DND-41 (cell line): ENCODE data around the gene PCDH7.

Experiments
- ATAC-seq: fragments of 200-7000 bp; cut with Tn5 transposase; 3 replicates; pipeline ENCODE4 v1.9.1; 2021; ENCODE audit warnings: low read depth; ENCODE audit not compliant: insufficient read depth
- DNase-seq: peaks from one replicate; pipeline ENCODE4 v3.0.0-alpha.2; 2020
- H2AFZ ChIP-seq: 2 replicates; pipeline ENCODE4 v1.6.0; 2012; ENCODE audit warnings: low read depth, low read length
- H3K27ac ChIP-seq: 2 replicates; pipeline ENCODE4 v1.5.1; 2012; ENCODE audit warnings: low read length, inconsistent platforms
- H3K27me3 ChIP-seq: fragments of 200-600 bp; sonication (generic); 2 replicates; pipeline ENCODE4 v1.6.0; 2012; ENCODE audit warnings: low read length, mild to moderate bottlenecking, inconsistent platforms; ENCODE audit not compliant: insufficient read depth, poor library complexity
- H3K36me3 ChIP-seq: 2 replicates; pipeline ENCODE4 v1.5.1; 2012; ENCODE audit warnings: low read length, inconsistent platforms; ENCODE audit not compliant: insufficient read depth
- H3K4me1 ChIP-seq: 2 replicates; pipeline ENCODE4 v1.5.1; 2012; ENCODE audit warnings: mild to moderate bottlenecking, low read length; ENCODE audit not compliant: insufficient read depth
- H3K4me2 ChIP-seq: 2 replicates; pipeline ENCODE4 v1.6.0; 2012; ENCODE audit warnings: mild to moderate bottlenecking, moderate library complexity, low read length, inconsistent platforms; ENCODE audit not compliant: insufficient read depth
- H3K4me3 ChIP-seq, 2 experiments: fragments of 200-600 bp in 1 of 2; shearing (Covaris generic) in 1 of 2; 2 replicates each; pipeline ENCODE4 v1.5.1; 2012 to 2016; ENCODE audit warnings: inconsistent platforms in 2 of 2, low read length in 2 of 2, mild to moderate bottlenecking in 2 of 2, low read depth in 1 of 2, moderate library complexity in 1 of 2
- H3K79me2 ChIP-seq: 2 replicates; pipeline ENCODE4 v1.6.0; 2012; ENCODE audit warnings: low read length, inconsistent platforms; ENCODE audit not compliant: insufficient read depth
- H3K9ac ChIP-seq: 2 replicates; pipeline ENCODE4 v1.6.0; 2012; ENCODE audit warnings: low read depth, mild to moderate bottlenecking, inconsistent platforms, low read length, moderate library complexity
- H3K9me3 ChIP-seq: 2 replicates; pipeline ENCODE4 v1.5.1; 2012; ENCODE audit warnings: low read length, moderate library complexity, mild to moderate bottlenecking, inconsistent platforms; ENCODE audit not compliant: insufficient read depth, severe bottlenecking
- H4K20me1 ChIP-seq: 2 replicates; pipeline ENCODE4 v1.6.0; 2012; ENCODE audit warnings: low read length; ENCODE audit not compliant: insufficient read depth
- EZH2 ChIP-seq: IDR thresholded peaks from 3 replicates; pipeline ENCODE4 v1.6.1; 2012; ENCODE audit warnings: borderline replicate concordance, low read depth, mild to moderate bottlenecking, moderate library complexity, low read length, inconsistent platforms; ENCODE audit not compliant: severe bottlenecking
- TF ChIP-seq, protein P1 (sequence below): IDR thresholded peaks from 2 replicates; pipeline ENCODE4 v1.5.1; 2012; ENCODE audit warnings: borderline replicate concordance, low read length, moderate library complexity, mild to moderate bottlenecking; ENCODE audit not compliant: poor library complexity, severe bottlenecking; ENCODE audit errors: extremely low read depth

PCDH7 gene

DNA sequence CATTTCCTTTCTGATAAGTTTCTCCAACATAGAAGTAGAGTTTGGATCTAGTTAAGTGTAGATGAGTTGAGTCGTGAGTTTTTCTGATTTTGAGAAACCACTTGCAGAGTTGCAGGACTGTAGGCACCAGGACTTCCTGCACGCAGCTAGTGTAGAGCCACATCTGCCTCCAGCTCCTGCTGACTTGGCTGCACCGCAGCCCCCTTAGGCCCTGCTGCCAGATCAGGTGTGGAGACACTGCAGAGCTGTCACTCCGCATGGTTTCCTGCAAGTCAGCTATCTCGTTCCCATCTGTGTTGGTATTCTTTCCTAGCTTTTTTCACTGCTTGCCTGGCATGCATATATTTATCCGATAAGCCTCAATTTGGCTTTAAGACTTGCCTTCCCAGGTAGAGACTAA lies 48.9 kb downstream of the PCDH7 start:
- TF ChIP-seq EZH2: no peak
- TF ChIP-seq, protein P1, sequence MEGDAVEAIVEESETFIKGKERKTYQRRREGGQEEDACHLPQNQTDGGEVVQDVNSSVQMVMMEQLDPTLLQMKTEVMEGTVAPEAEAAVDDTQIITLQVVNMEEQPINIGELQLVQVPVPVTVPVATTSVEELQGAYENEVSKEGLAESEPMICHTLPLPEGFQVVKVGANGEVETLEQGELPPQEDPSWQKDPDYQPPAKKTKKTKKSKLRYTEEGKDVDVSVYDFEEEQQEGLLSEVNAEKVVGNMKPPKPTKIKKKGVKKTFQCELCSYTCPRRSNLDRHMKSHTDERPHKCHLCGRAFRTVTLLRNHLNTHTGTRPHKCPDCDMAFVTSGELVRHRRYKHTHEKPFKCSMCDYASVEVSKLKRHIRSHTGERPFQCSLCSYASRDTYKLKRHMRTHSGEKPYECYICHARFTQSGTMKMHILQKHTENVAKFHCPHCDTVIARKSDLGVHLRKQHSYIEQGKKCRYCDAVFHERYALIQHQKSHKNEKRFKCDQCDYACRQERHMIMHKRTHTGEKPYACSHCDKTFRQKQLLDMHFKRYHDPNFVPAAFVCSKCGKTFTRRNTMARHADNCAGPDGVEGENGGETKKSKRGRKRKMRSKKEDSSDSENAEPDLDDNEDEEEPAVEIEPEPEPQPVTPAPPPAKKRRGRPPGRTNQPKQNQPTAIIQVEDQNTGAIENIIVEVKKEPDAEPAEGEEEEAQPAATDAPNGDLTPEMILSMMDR: no peak
- Histone ChIP-seq H3K4me1 (no peaks in the 10 kb centered on the region), H3K9me3 (no peaks in the 10 kb centered on the region), H4K20me1 (no peaks in the 10 kb centered on the region), H3K79me2 (no peaks in the 10 kb centered on the region), H3K9ac (no peak overlapping the region), H3K4me3 (no peak overlapping the region), H3K27me3 (no peaks in the 10 kb centered on the region), H3K36me3 (no peaks in the 10 kb centered on the region), H3K4me2 (no peak overlapping the region), H3K27ac (no peak overlapping the region), H2AFZ (no peak overlapping the region)
- ATAC-seq (no peak), DNase-seq (no peak)

DNA sequence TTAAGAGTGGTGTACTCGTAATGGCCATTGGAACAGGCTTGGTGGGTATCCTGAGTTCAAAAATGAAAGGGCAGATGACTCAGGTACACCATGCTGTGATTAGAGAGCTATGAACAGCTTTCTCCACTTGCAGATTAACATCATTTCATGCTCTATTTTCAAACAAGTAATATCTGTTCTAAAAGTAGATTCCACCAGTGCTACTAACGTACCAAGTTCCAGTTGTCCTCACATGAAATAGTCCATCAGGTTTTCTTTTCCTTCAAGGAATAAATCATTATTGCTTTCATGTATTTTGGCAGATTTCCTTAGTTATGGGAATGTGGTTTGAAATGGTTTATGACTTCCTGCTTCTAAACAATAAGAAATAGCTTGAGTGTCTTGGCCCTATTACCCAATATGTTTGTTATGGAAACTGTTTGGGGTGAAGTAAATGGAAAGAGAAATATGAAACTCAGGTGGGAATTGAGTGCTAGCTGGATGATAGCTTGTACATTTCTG lies 49.9 kb downstream of the PCDH7 start:
- DNase-seq: no peak
- TF ChIP-seq, protein P1: no peak
- no peak for TF ChIP-seq EZH2
- Histone ChIP-seq H3K27me3 (no peaks in the 10 kb centered on the region), H3K36me3 (no peaks in the 10 kb centered on the region), H4K20me1 (no peaks in the 10 kb centered on the region), H2AFZ (no peak overlapping the region), H3K9me3 (no peaks in the 10 kb centered on the region), H3K4me2 (no peak overlapping the region), H3K4me3 (no peak overlapping the region), H3K27ac (no peak overlapping the region), H3K4me1 (no peaks in the 10 kb centered on the region), H3K9ac (no peak overlapping the region), H3K79me2 (no peaks in the 10 kb centered on the region)
- ATAC-seq: no peak

DNA sequence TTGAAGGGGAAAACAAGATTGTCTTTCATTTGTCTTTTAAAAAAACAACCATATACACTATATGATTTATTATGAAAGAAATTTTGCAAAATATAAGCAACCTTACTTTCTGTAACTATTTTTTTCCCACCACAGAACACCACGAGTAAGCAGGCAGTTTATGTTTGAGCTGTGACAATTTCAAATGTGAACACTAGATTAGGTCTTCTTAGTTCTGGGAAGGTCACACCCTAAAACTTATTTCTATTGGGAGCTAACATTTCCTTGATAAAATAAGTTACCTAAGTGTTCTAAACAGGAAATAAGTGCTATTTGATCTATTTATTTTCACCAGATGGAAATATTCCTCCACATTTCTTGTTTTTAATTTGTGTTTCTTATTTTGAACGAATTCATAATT lies 50.6 kb downstream of the PCDH7 start:
- TF ChIP-seq EZH2: no peak
- TF ChIP-seq, protein P1: no peak
- Histone ChIP-seq H3K27ac (no peak overlapping the region), H3K9ac (no peak overlapping the region), H3K9me3 (no peaks in the 10 kb centered on the region), H3K4me1 (no peaks in the 10 kb centered on the region), H3K79me2 (no peaks in the 10 kb centered on the region), H4K20me1 (no peaks in the 10 kb centered on the region), H3K36me3 (no peaks in the 10 kb centered on the region), H3K4me3 (no peak overlapping the region), H3K27me3 (no peaks in the 10 kb centered on the region), H2AFZ (no peak overlapping the region), H3K4me2 (no peak overlapping the region)
- DNase-seq: no peak
- no peak for ATAC-seq

DNA sequence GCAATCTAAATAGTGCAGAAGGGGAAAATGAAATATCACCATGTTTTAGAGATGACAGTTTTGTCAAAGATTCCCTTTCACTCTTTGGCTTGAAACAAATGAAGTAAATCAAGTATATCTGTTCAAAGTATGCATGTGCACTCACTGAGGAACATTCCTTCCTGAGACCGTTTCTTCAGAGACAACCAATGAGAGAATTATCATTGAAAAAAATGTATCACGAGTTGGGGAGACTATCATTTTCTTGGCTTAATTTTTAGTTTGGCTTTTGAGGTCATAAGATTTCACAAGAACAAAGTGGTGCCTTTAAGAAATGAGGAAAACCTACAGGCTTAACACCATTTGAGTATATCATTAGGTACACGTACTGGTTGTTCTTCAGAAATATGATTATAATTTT lies 56.3 kb downstream of the PCDH7 start:
- DNase-seq (no peak), ATAC-seq (no peak)
- H4K20me1 ChIP-seq: no peaks in the 10 kb centered on the region
- no peak overlapping the region for H3K4me3 ChIP-seq
- no peaks in the 10 kb centered on the region for H3K4me1 ChIP-seq
- H2AFZ ChIP-seq: no peak overlapping the region
- no peak overlapping the region for H3K27ac ChIP-seq
- no peak overlapping the region for H3K9ac ChIP-seq
- H3K4me2 ChIP-seq: no peak overlapping the region
- no peak for TF ChIP-seq EZH2
- TF ChIP-seq, protein P1: no peak
- H3K79me2 ChIP-seq: no peaks in the 10 kb centered on the region
- no peaks in the 10 kb centered on the region for H3K9me3 ChIP-seq
- no peaks in the 10 kb centered on the region for H3K27me3 ChIP-seq
- H3K36me3 ChIP-seq: no peaks in the 10 kb centered on the region
